Calu3 (cell line): ENCODE results near the gene SMIM45.
"Not testable (repeated sequence)": the region's sequence is repeated elsewhere in the genome, so short reads cannot be mapped to it uniquely, and the experiment has no call there.

Experiments used
- BruUV-seq: library from RNA; stranded (reverse); fragments of 400-500 nt; replicated peaks from 2 replicates; lab custom pipeline; 2021; lab: Mats Ljungman, UMichigan
- CTCF ChIA-PET: fragments of 300-600 bp; sonication (Branson Sonifier 250); formaldehyde crosslinking; loops from one replicate; lab custom pipeline; 2022; ENCODE audit warnings: antibody characterized with exemption; lab: Charles Lee
- DNase-seq: peaks from one replicate; pipeline ENCODE4 v3.0.0; 2022
- H3K27ac Mint-ChIP-seq: one replicate; pipeline ENCODE4 v1.8.0; 2022; ENCODE audit warnings: mixed read lengths; ENCODE audit not compliant: unreplicated experiment
- H3K27me3 Mint-ChIP-seq: one replicate; pipeline ENCODE4 v1.8.0; 2022; ENCODE audit warnings: mixed read lengths; ENCODE audit not compliant: unreplicated experiment
- H3K36me3 Mint-ChIP-seq: one replicate; pipeline ENCODE4 v1.8.0; 2022; ENCODE audit warnings: mild to moderate bottlenecking, moderate library complexity, mixed read lengths; ENCODE audit not compliant: insufficient read depth, unreplicated experiment
- H3K4me1 Mint-ChIP-seq: one replicate; pipeline ENCODE4 v1.8.0; 2022; ENCODE audit warnings: mild to moderate bottlenecking, low read depth, mixed read lengths; ENCODE audit not compliant: unreplicated experiment
- H3K4me3 Mint-ChIP-seq: one replicate; pipeline ENCODE4 v1.8.0; 2022; ENCODE audit warnings: mild to moderate bottlenecking, low read depth, moderate library complexity, mixed read lengths; ENCODE audit not compliant: unreplicated experiment
- H3K9me3 Mint-ChIP-seq: one replicate; pipeline ENCODE4 v1.8.0; 2022; ENCODE audit warnings: low read depth, mixed read lengths; ENCODE audit not compliant: unreplicated experiment
- CTCF ChIP-seq: fragments of 200-600 bp; IDR thresholded peaks from one replicate; pipeline ENCODE4 v1.8.0; 2022; ENCODE audit warnings: antibody characterized with exemption; ENCODE audit not compliant: unreplicated experiment
- intact Hi-C: fragments of 100-400 bp; cut with micrococcal nuclease; formaldehyde crosslinking; loops from one replicate; pipeline ENCODE4 v1.10.0; 2022; ENCODE audit not compliant: unreplicated experiment

The SMIM45 gene

GRCh38 chr22:41947424-41948080 is 4.4 kb upstream of the SMIM45 start:
- DNase-seq, result no peak
- H3K9me3 Mint-ChIP-seq, result no peaks in the 10 kb centered on the region
- TSS peak; percentile 74 for BruUV-seq
- peak overlapping the region; percentile 79 for H3K4me3 Mint-ChIP-seq
- peaks cover 47% of the 10 kb centered on the region for H3K36me3 Mint-ChIP-seq
- no peaks in the 10 kb centered on the region for H3K27me3 Mint-ChIP-seq
- H3K4me1 Mint-ChIP-seq, result peaks cover 50% of the 10 kb centered on the region
- peak overlapping the region; percentile 62 for H3K27ac Mint-ChIP-seq
- CTCF ChIA-PET, result interaction anchor here (0.6 to 1.1 kb wide), 6 partner anchors 11 to 326 kb away, joined by 3 to 8 read pairs (median 6); partner anchors contain the start of genes CCDC134, SREBF2 and XRCC6
- intact Hi-C loops, result loop anchor here (2.0 to 5.0 kb wide), 2 partner anchors 115 to 125 kb away; partner anchors contain the start of genes NAGA, PHETA2 and SREBF2
- TF ChIP-seq CTCF, result no peak

GRCh38 chr22:41948142-41948541 is 3.8 kb upstream of the SMIM45 start:
- TF ChIP-seq CTCF, result no peak
- intact Hi-C loops, result loop anchor here (5.0 kb wide), 1 partner anchor 124 kb away; the partner anchor contains the start of genes NAGA and PHETA2
- DNase-seq, result no peak
- CTCF ChIA-PET, result interaction anchor here (1.0 kb wide), 1 partner anchor 22 kb away, joined by 3 read pairs; no protein-coding TSS in a partner anchor
- no TSS peak for BruUV-seq
- peaks cover 47% of the 10 kb centered on the region for H3K36me3 Mint-ChIP-seq
- H3K4me1 Mint-ChIP-seq, result peaks cover 50% of the 10 kb centered on the region
- no peaks in the 10 kb centered on the region for H3K27me3 Mint-ChIP-seq
- no peaks in the 10 kb centered on the region for H3K9me3 Mint-ChIP-seq
- peak overlapping the region; percentile 79 for H3K4me3 Mint-ChIP-seq
- peak overlapping the region; percentile 62 for H3K27ac Mint-ChIP-seq

- not testable (repeated sequence) for H3K27ac Mint-ChIP-seq, H3K9me3 Mint-ChIP-seq, DNase-seq, H3K27me3 Mint-ChIP-seq, BruUV-seq
- CTCF ChIA-PET, result interaction anchor here (0.6 to 1.0 kb wide), 2 partner anchors 23 to 98 kb away, joined by 3 to 5 read pairs; no protein-coding TSS in a partner anchor
- Mint-ChIP-seq H3K4me3 (peak overlapping the region; percentile 79), H3K36me3 (peaks cover 40% of the 10 kb centered on the region), H3K4me1 (peaks cover 44% of the 10 kb centered on the region)
- intact Hi-C loops, result loop anchor here (5.0 kb wide), 1 partner anchor 123 kb away; the partner anchor contains the start of genes NAGA and PHETA2
Observed at GRCh38 chr22:41948928-41949296, 3.0 kb upstream of the SMIM45 start.

GRCh38 chr22:41949297-41949965 is 2.5 kb upstream of the SMIM45 start:
- no peak for DNase-seq
- H3K27me3 Mint-ChIP-seq, result no peaks in the 10 kb centered on the region
- no peak for TF ChIP-seq CTCF
- no TSS peak for BruUV-seq
- intact Hi-C loops, result loop anchor here (5.0 kb wide), 1 partner anchor 123 kb away; the partner anchor contains the start of genes NAGA and PHETA2
- H3K4me1 Mint-ChIP-seq, result peaks cover 39% of the 10 kb centered on the region
- H3K27ac Mint-ChIP-seq, result no peak overlapping the region
- no peak overlapping the region for H3K4me3 Mint-ChIP-seq
- H3K36me3 Mint-ChIP-seq, result peaks cover 36% of the 10 kb centered on the region
- CTCF ChIA-PET, result interaction anchor here (0.6 kb wide), 1 partner anchor 328 kb away, joined by 4 read pairs; the partner anchor contains the start of gene XRCC6
- H3K9me3 Mint-ChIP-seq, result no peaks in the 10 kb centered on the region
